ENCODE results near the gene MAD1L1.

MAD1L1 gene

GRCh38 chr7:1918881-1919525 is 313.7 kb downstream of the MAD1L1 start:
- no peak overlapping the region for H3K27ac ChIP-seq
- TF ChIP-seq CTCF (conservative IDR thresholded peaks at IDR 0.05) (no peak), ZFX (IDR thresholded peaks at IDR 0.05) (no peak)

GRCh38 chr7:1918063-1918645 is 314.6 kb downstream of the MAD1L1 start:
- no peak overlapping the region for H3K27ac ChIP-seq
- TF ChIP-seq CTCF (conservative IDR thresholded peaks at IDR 0.05) (no peak), ZFX (IDR thresholded peaks at IDR 0.05) (no peak)

GRCh38 chr7:1917221-1918062 is 315.3 kb downstream of the MAD1L1 start:
- no peak overlapping the region for H3K27ac ChIP-seq
- TF ChIP-seq CTCF (conservative IDR thresholded peaks at IDR 0.05) (no peak), ZFX (IDR thresholded peaks at IDR 0.05) (no peak)

- H3K27ac ChIP-seq: no peak overlapping the region
- TF ChIP-seq CTCF (conservative IDR thresholded peaks at IDR 0.05) (no peak), ZFX (IDR thresholded peaks at IDR 0.05) (no peak)
These were observed 316.2 kb downstream of the MAD1L1 start for GRCh38 chr7:1916601-1916970.

GRCh38 chr7:1915956-1916600 is 316.7 kb downstream of the MAD1L1 start:
- no peak overlapping the region for H3K27ac ChIP-seq
- no peak for TF ChIP-seq ZFX (IDR thresholded peaks at IDR 0.05)

GRCh38 chr7:1915326-1915725 is 317.4 kb downstream of the MAD1L1 start:
- no peak overlapping the region for H3K27ac ChIP-seq
- TF ChIP-seq CTCF (conservative IDR thresholded peaks at IDR 0.05) (no peak), ZFX (IDR thresholded peaks at IDR 0.05) (no peak)

GRCh38 chr7:1914743-1915142 is 318.0 kb downstream of the MAD1L1 start:
- TF ChIP-seq ZFX (IDR thresholded peaks at IDR 0.05) (no peak), CTCF (conservative IDR thresholded peaks at IDR 0.05) (no peak)
- no peak overlapping the region for H3K27ac ChIP-seq

All from C4-2B (cell line).